Muscle layer of duodenum (tissue), 2 donors: ENCODE results near the gene DUSP12.

Experiments
- H3K27ac ChIP-seq: one replicate; pipeline ENCODE4 v1.7.0; 2013; ENCODE audit warnings: mild to moderate bottlenecking, low read length
- H3K27me3 ChIP-seq: one replicate; pipeline ENCODE4 v1.7.0; 2013; ENCODE audit warnings: low read depth, mild to moderate bottlenecking, control low read depth, low read length
- H3K36me3 ChIP-seq, 2 donors: one replicate each; pipeline ENCODE4 v1.7.0; 2013; ENCODE audit warnings: low read length in 2 of 2, control low read depth in 1 of 2, mild to moderate bottlenecking in 1 of 2; ENCODE audit not compliant: insufficient read depth in 2 of 2, control insufficient read depth in 1 of 2
- H3K4me1 ChIP-seq, 2 donors: one replicate each; pipeline ENCODE4 v1.7.0; 2013; ENCODE audit warnings: low read length in 2 of 2, mild to moderate bottlenecking in 2 of 2, control low read depth in 1 of 2, moderate library complexity in 1 of 2; ENCODE audit not compliant: insufficient read depth in 2 of 2, control insufficient read depth in 1 of 2
- H3K4me3 ChIP-seq, 2 donors: one replicate each; pipeline ENCODE4 v1.7.0; 2013; ENCODE audit warnings: low read length in 2 of 2, low read depth in 1 of 2, mild to moderate bottlenecking in 1 of 2
- H3K9me3 ChIP-seq, 2 donors: one replicate each; pipeline ENCODE4 v1.7.0; 2013; ENCODE audit warnings: low read length in 2 of 2, control low read depth in 1 of 2, mild to moderate bottlenecking in 1 of 2; ENCODE audit not compliant: control insufficient read depth in 1 of 2
- donor health status: healthy.

Gene DUSP12

GRCh38 chr1:161792740-161793139 is 43.2 kb downstream of the DUSP12 start:
- Histone ChIP-seq H3K36me3 (peaks cover 18 to 41% of the 10 kb centered on the region in 2 donors), H3K27me3 (no peaks in the 10 kb centered on the region), H3K9me3 (no peaks in the 10 kb centered on the region), H3K4me1 (no peaks in the 10 kb centered on the region), H3K27ac (no peak overlapping the region), H3K4me3 (no peak overlapping the region)

- no peaks in the 10 kb centered on the region for H3K27me3 ChIP-seq
- H3K36me3 ChIP-seq = peaks cover 27 to 31% of the 10 kb centered on the region in 2 donors
- H3K9me3 ChIP-seq = no peaks in the 10 kb centered on the region
- H3K4me3 ChIP-seq = no peak overlapping the region
- H3K4me1 ChIP-seq = peaks cover 0 to 11% of the 10 kb centered on the region in 2 donors
- H3K27ac ChIP-seq = no peak overlapping the region
Observed at GRCh38 chr1:161799792-161800191, 50.2 kb downstream of the DUSP12 start.

GRCh38 chr1:161801955-161802354 is 52.4 kb downstream of the DUSP12 start:
- Histone ChIP-seq H3K4me1 (peaks cover 0 to 30% of the 10 kb centered on the region in 2 donors), H3K27me3 (no peaks in the 10 kb centered on the region), H3K4me3 (no peak overlapping the region), H3K27ac (no peak overlapping the region), H3K36me3 (peaks cover 20 to 31% of the 10 kb centered on the region in 2 donors), H3K9me3 (no peaks in the 10 kb centered on the region)

DNA sequence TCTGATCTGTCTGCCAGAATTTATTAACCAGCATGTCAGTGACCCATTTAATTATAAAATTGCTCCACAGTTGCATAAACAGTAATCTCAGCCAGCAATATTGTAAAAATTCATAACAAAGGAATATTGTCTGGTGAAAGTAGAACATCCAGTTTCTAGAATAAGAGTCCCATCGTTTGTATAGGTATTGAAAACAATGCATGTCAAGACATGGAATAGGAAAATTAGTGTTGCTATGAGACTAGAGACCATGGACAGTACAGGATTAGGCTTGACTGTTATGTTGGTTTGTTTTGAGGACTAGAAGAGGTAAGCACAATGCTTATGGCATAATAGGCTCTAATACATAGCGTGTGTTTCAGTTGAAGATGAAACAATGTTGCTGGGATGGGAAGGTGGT is 53.6 kb downstream of the DUSP12 start:
- Histone ChIP-seq H3K9me3 (no peaks in the 10 kb centered on the region), H3K27me3 (no peaks in the 10 kb centered on the region), H3K4me3 (no peak overlapping the region), H3K36me3 (peaks cover 14 to 20% of the 10 kb centered on the region in 2 donors), H3K27ac (no peak overlapping the region), H3K4me1 (peaks cover 0 to 38% of the 10 kb centered on the region in 2 donors)

- H3K27me3 ChIP-seq = no peaks in the 10 kb centered on the region
Observed at GRCh38 chr1:161805399-161806197, 56.0 kb downstream of the DUSP12 start.

More at GRCh38 chr1:161805399-161806197, 56.0 kb downstream of the DUSP12 start:
- Histone ChIP-seq H3K36me3 (peaks cover 8 to 11% of the 10 kb centered on the region in 2 donors), H3K4me1 (peaks cover 0 to 38% of the 10 kb centered on the region in 2 donors), H3K4me3 (no peak overlapping the region), H3K27ac (no peak overlapping the region), H3K9me3 (no peaks in the 10 kb centered on the region)
